Fibroblast of skin of back (primary cell): ENCODE data around the gene OR51G2. TPM values are rescaled to one million over a fixed set of nuclear protein-coding genes. Genes with fewer than 3 reads are reported as not detected.
"Not testable (repeated sequence)": the region's sequence is repeated elsewhere in the genome, so short reads cannot be mapped to it uniquely, and the experiment has no call there.

Experiments used
- DNase-seq: peaks from one replicate; pipeline ENCODE4 v3.0.0-alpha.2; 2013
- polyA plus RNA-seq, 2 experiments: library from polyadenylated mRNA; unstranded; fragments of 120-200 nt; gene quantifications; one replicate each; pipeline ENCODE4 v1.2.1, GENCODE V29; 2013; ENCODE audit not compliant: insufficient read length in 2 of 2

The OR51G2 gene
- polyA plus RNA-seq (2013, experiment 1 of 2; ENCODE audit: insufficient read length): not detected
- polyA plus RNA-seq (2013, experiment 2 of 2; ENCODE audit: insufficient read length): not detected

GRCh38 chr11:4919250-4919649, at the start of gene OR51G2:
TSS of gene OR51G2 (minus strand) at chr11:4919350. CDS start at chr11:4915663, 3,687 bp downstream.
- no peak for DNase-seq

GRCh38 chr11:4962816-4963215, 43.7 kb upstream of the OR51G2 start:
- no peak for DNase-seq

DNA sequence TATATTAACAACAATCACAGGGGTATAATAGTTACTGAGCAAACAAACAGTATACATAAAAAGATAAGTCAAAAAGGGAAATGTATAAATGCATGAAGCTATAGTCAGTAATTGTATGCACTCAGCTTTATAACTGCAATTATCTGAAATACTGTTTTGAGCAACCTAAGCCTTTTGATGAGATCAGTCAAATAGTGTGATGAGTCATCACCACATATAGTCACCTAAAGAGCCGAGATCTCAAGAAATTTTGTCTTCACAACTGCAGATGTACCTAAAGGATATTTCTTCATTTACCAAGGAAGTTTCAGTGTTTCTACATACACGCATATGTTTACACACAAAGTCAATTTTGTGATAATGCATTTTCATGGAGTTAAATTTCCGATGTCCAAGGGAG, 41.7 kb upstream of the OR51G2 start:
- DNase-seq: no peak

- DNase-seq: no peak
These were observed 38.2 kb upstream of the OR51G2 start for GRCh38 chr11:4957396-4957795.

GRCh38 chr11:4955613-4956012, 36.5 kb upstream of the OR51G2 start, which contains the start of gene OR51A2:
TSS of gene OR51A2 (minus strand) at chr11:4955713. CDS start at chr11:4955713, 0 bp downstream.
- not testable (repeated sequence) for DNase-seq

GRCh38 chr11:4947505-4947904, 28.4 kb upstream of the OR51G2 start, which contains the start of gene OR51A4:
TSS of gene OR51A4 (minus strand) at chr11:4947605. CDS start at chr11:4947100, 505 bp downstream.
- no peak for DNase-seq

DNA sequence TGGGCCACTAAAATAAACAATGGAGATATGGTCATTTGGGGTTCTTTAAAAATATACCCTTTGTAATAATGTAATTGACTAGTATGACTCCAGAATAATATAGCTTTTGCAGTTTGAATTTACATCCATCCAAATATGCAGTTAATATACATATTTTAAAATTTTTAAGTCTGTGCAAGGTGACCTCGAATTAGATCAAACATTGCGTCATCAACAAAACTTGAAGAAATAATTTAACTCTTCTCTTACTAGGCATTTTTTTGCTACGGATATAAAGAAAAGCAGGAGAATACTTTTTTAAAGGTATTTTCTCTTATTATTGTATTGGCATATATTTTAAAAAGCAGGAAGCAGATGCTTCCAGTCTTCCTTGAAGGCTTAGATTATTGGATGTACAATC, 17.6 kb upstream of the OR51G2 start:
- no peak for DNase-seq

DNA sequence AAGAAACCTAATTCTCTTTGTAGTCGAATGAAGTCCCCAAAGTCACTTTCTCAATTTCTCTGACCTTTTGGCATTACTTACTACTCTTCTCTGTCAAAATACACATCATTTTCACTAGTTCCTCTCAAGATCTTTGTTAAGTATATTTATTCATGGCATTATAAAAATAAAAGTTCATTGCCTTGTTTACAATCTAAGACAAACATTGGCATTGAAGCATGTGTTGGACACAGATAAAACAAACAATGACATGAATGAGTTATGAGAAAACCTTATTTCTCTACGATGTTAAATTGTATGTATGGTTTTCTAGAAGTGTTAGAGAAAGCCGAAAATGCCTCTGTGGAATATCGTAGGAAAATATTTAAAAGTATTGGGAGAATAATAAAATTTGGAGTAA, 13.6 kb upstream of the OR51G2 start:
- no peak for DNase-seq

- peak; percentile 9 for DNase-seq
These were observed 7.5 kb upstream of the OR51G2 start for GRCh38 chr11:4926608-4927007.

- no peak for DNase-seq
These were observed 5.1 kb upstream of the OR51G2 start, which contains the start of gene OR51G1 for GRCh38 chr11:4924239-4924638. TSS of gene OR51G1 (minus strand) at chr11:4924339. CDS start at chr11:4924339, 0 bp downstream.

- DNase-seq: no peak
These were observed 3.2 kb upstream of the OR51G2 start for GRCh38 chr11:4922304-4922703.

- no peak for DNase-seq
These were observed 2.6 kb upstream of the OR51G2 start for GRCh38 chr11:4921796-4922195.

DNA sequence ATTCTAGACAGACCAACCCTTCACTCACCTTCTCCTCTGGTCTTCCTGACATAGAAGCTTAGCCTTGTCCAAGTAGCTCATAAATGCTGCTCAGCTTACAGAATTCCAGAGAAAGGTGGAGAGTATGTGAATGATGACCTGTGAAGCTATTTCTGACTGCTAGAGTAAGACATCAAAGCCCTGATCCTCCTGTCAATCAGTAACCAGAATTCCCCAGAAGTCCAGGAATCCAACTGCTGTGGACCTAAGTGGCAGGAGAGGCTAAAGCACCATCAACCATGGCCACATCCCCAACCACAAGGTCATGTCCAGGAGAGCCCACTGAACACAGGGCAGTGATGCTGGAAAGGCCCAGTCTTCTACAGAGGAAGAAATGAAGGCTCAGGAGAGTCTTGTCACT, 2.6 kb downstream of the OR51G2 start:
- no peak for DNase-seq

GRCh38 chr11:4903484-4903883, 15.7 kb downstream of the OR51G2 start, which contains the start of gene OR51A7:
TSS of gene OR51A7 (plus strand) at chr11:4903783. CDS start at chr11:4907370, 3,587 bp downstream.
- no peak for DNase-seq

- peak; percentile 93 for DNase-seq
These were observed 27.0 kb downstream of the OR51G2 start for GRCh38 chr11:4891996-4892640.

GRCh38 chr11:4890279-4890678, 28.9 kb downstream of the OR51G2 start:
- peak; percentile 1 for DNase-seq

DNA sequence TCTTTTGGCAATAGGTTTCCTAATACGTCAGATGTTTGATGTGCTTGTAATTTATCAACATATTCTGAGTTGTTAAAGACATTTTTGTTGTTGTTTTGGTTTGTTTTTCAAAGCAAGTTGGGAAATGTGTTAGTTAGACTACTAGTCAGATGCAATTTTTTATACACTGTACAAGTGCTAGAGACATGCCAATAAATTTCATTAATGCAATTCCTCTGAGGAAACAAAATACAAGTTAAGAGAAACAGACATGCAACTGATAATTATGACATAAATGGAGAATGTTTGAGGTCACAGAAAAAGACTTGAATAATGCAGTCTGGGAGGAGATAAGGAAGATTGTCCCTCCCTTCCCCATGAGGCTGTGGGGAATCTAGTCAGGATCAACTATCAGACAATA, 31.6 kb downstream of the OR51G2 start:
- DNase-seq: no peak

GRCh38 chr11:4886186-4886585, 33.0 kb downstream of the OR51G2 start:
- DNase-seq: no peak

DNA sequence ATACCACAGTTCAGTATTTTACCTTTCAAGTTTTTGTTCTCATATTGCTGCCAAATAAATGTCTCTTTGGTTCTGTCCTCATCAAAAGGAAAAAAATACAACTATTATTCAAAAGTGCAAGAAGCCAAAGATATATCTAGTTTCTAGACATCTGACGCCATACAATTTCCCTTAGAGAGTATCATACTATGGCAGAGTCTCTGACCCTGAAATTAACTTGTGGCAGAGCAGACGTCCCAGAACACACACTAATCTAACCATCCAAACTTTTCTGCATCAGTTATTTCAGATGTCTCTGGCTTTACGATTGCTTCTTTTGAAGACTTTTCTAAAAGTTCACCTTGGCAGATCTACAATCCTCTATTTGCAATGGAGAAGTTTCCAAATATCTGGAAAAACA, 34.8 kb downstream of the OR51G2 start:
- no peak for DNase-seq

DNA sequence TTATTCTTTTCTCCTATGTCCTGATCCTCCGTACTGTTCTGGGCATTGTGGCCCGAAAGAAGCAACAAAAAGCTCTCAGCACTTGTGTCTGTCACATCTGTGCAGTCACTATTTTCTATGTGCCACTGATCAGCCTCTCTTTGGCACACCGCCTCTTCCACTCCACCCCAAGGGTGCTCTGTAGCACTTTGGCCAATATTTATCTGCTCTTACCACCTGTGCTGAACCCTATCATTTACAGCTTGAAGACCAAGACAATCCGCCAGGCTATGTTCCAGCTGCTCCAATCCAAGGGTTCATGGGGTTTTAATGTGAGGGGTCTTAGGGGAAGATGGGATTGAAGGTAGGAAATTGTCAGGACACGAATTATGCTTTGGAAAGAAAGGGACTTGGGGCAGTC, 36.6 kb downstream of the OR51G2 start:
- DNase-seq: no peak

GRCh38 chr11:4881860-4882500, 37.2 kb downstream of the OR51G2 start, which contains the start of gene OR51T1:
TSS of gene OR51T1 (plus strand) at chr11:4881900. CDS start at chr11:4881900, 0 bp downstream.
- DNase-seq: peak; percentile 86

DNA sequence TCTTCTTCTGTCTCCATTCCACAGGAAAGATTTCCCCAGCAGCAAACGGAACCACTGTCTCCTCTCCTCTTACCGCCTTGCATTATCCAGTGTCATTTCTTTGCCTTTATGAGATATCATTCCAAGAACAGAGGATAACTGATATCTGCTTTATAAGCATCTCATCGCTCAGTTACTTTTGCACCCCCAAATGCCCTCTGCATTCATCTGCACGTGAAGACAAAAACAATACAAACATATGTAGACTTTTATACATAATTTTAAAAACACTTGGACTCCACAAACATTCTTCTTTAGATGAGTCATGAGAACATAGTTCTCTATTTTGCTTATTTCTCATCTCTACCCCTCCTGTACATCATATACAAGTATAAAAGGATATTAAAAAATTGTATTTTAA, 38.0 kb downstream of the OR51G2 start:
- DNase-seq: peak; percentile 43

DNA sequence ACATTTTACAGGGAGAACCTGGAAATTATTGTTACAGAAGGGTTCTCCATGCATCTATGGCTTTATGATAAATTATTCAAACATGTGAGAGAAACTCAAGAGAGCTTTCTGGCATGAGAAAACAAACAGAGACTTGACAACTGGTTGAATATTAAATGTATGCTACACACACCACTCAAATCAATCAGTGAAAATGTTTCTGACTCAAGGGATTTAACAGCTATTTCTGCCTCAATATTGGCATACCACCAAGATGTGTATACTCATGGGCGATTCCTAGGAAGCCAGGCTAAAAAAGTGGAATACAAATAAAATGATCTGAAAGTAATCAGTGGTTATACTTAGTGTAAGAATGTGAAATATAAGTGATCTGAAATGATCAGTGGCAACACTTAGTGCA, 53.3 kb downstream of the OR51G2 start:
- DNase-seq: no peak

- no peak for DNase-seq
These were observed 55.3 kb downstream of the OR51G2 start for GRCh38 chr11:4863876-4864275.
